Spleen (tissue), 11 donors: ENCODE results near the gene CACNA1D. TPM values are rescaled to one million over a fixed set of nuclear protein-coding genes. Genes with fewer than 3 reads are reported as not detected.

Experiments used
- DNase-seq: peaks from one replicate; pipeline ENCODE4 v3.0.0-alpha.2; 2020
- H3K27ac ChIP-seq, 8 donors: fragments of 200-600 bp; sonication (generic) in 7 of 8; 1 replicate in 4 of 8; 2 replicates in 4 of 8; pipeline versions ENCODE4 v1.5.0 to v1.8.0; 2016 to 2021; ENCODE audit warnings: inconsistent platforms in 4 of 8, mild to moderate bottlenecking in 4 of 8, moderate library complexity in 1 of 8
- H3K27me3 ChIP-seq, 7 donors: fragments of 200-600 bp; sonication (generic) in 6 of 7; replicated peaks in 1 of 7; 1 replicate in 4 of 7; 2 replicates in 3 of 7; pipeline versions ENCODE4 v1.5.0 to v1.8.0; 2016 to 2021; ENCODE audit warnings: inconsistent platforms in 3 of 7, mild to moderate bottlenecking in 1 of 7
- H3K36me3 ChIP-seq, 6 donors: fragments of 200-600 bp; sonication (generic) in 5 of 6; 1 replicate in 4 of 6; 2 replicates in 2 of 6; pipeline versions ENCODE4 v1.5.0 to v1.8.0; 2016 to 2021; ENCODE audit warnings: inconsistent platforms in 2 of 6
- H3K4me1 ChIP-seq, 6 donors: fragments of 200-600 bp; sonication (generic) in 5 of 6; 1 replicate in 3 of 6; 2 replicates in 3 of 6; pipeline versions ENCODE4 v1.5.0 to v1.8.0; 2016 to 2021; ENCODE audit warnings: inconsistent platforms in 3 of 6
- H3K4me3 ChIP-seq, 8 donors: fragments of 200-600 bp; sonication (generic) in 7 of 8; 1 replicate in 4 of 8; 2 replicates in 4 of 8; pipeline versions ENCODE4 v1.5.0 to v1.8.0; 2016 to 2021; ENCODE audit warnings: inconsistent platforms in 4 of 8, mild to moderate bottlenecking in 4 of 8, moderate library complexity in 2 of 8
- H3K9me3 ChIP-seq, 8 donors: fragments of 200-600 bp; sonication (generic) in 7 of 8; 1 replicate in 4 of 8; 2 replicates in 4 of 8; pipeline versions ENCODE4 v1.5.0 to v1.8.0; 2016 to 2021; ENCODE audit warnings: inconsistent platforms in 4 of 8
- POLR2A ChIP-seq, 3 donors: fragments of 450-650 bp; IDR thresholded peaks; one replicate each; pipeline ENCODE4 v1.5.1; 2017; ENCODE audit warnings: antibody characterized with exemption in 3 of 3, mild to moderate bottlenecking in 1 of 3
- POLR2AphosphoS5 ChIP-seq, 3 donors: sonication (generic); formaldehyde crosslinking; IDR thresholded peaks; one replicate each; pipeline ENCODE4 v1.5.1; 2017; ENCODE audit warnings: antibody characterized with exemption in 3 of 3
- WGBS, 5 donors: extraction: QIAGEN DNeasy Blood & Tissue Kit in 3 of 5; methylation state at CpG; one replicate each; pipeline versions ENCODE4 v1.1.5 to v1.1.7; 2013 to 2018; 5-methylcytosine and 5-hydroxymethylcytosine counted together
- intact Hi-C: fragments of 100-400 bp; cut with DNase I; formaldehyde crosslinking; loops from one replicate; pipeline ENCODE4 v1.15.0; 2023; ENCODE audit warnings: low total_unique reads
- polyA plus RNA-seq, 3 donors: library from polyadenylated mRNA; stranded (reverse); fragments of 200-250 nt; gene quantifications; one replicate each; pipeline ENCODE4 v1.2.1, GENCODE V29; 2013
- total RNA-seq, 7 donors: library from RNA; depleted of rRNA in 3 of 7; stranded (reverse); fragments of >200 nt in 3 of 7; fragmentation: NEBNext Ultra II Directional in 4 of 7; extraction: Animal tissue kit (Norgen Biotek cat#: 25700) in 4 of 7; gene quantifications; one replicate each; pipeline versions ENCODE4 v1.1.0 to v1.2.1, GENCODE V29; 2016 to 2021
- TF ChIP-seq, protein P1 (sequence below), 11 experiments: fragments of 200-600 bp in 7 of 11; fragments of 450-650 bp in 4 of 11; sonication (generic) in 4 of 11; IDR thresholded peaks in 8 of 11; conservative IDR thresholded peaks in 3 of 11; 1 replicate in 7 of 11; 2 replicates in 4 of 11; pipeline versions ENCODE4 v1.4.0 to v1.8.0; 2016 to 2021; ENCODE audit warnings: antibody characterized with exemption in 11 of 11, inconsistent platforms in 4 of 11, mild to moderate bottlenecking in 1 of 11
- donor health status: healthy with polysubstance abuse.
- donor health status: DM: no; HTN: no; CAD: no; lungs with moderate emphysema.
- donor health status: DM: no; HTN: no; CAD: no.
- donor health status: Bipolar disorder and iron deficiency.
- donor health status: healthy.
- donor health status: DM: no; HTN: no; CAD: no.
- donor health status: DM: yes; HTN: yes; CAD: no.

The CACNA1D gene
- total and polyA plus RNA-seq, 10 donors: 0.55 to 89.3 (median 19.1) TPM

DNA sequence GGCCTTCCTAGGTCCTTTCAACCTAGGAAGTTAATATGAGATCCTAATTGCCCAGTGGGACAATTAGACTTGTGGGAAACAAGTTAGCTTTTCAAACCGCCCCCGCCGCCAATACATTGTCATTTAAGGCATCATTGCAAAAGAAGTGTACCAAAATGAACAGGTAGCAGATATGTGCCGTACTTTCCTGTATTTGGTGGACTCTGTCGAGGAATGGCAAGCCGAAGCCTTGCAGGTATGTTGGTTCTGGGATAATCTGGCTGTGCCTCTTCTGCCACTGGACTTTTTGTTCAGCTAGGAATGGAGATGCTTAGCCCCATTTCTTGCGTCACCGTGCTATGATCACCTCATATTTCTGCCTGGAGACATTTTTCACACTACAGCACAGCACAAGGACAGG lies 157.5 kb downstream of the CACNA1D start:
- peaks cover 0 to 29% (median 20%) of the 10 kb centered on the region in 8 donors for H3K9me3 ChIP-seq
- intact Hi-C loops: no loop called here
- no peak overlapping the region for H3K4me3 ChIP-seq
- no peaks in the 10 kb centered on the region for H3K27me3 ChIP-seq
- H3K27ac ChIP-seq: no peak overlapping the region
- H3K36me3 ChIP-seq: no peaks in the 10 kb centered on the region
- H3K4me1 ChIP-seq: peaks cover 0 to 5% (median 0%) of the 10 kb centered on the region in 6 donors
- no peak for TF ChIP-seq POLR2A (IDR thresholded peaks at IDR 0.05)
- TF ChIP-seq, protein P1, sequence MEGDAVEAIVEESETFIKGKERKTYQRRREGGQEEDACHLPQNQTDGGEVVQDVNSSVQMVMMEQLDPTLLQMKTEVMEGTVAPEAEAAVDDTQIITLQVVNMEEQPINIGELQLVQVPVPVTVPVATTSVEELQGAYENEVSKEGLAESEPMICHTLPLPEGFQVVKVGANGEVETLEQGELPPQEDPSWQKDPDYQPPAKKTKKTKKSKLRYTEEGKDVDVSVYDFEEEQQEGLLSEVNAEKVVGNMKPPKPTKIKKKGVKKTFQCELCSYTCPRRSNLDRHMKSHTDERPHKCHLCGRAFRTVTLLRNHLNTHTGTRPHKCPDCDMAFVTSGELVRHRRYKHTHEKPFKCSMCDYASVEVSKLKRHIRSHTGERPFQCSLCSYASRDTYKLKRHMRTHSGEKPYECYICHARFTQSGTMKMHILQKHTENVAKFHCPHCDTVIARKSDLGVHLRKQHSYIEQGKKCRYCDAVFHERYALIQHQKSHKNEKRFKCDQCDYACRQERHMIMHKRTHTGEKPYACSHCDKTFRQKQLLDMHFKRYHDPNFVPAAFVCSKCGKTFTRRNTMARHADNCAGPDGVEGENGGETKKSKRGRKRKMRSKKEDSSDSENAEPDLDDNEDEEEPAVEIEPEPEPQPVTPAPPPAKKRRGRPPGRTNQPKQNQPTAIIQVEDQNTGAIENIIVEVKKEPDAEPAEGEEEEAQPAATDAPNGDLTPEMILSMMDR (IDR thresholded peaks at IDR 0.05 in 8 of 11, conservative IDR thresholded peaks at IDR 0.05 in 3 of 11): no peak
- no peak for TF ChIP-seq POLR2AphosphoS5 (IDR thresholded peaks at IDR 0.05)
- WGBS, 5 donors: 96 to 98% (median 96%) methylated on average over 8 of the region's 8 CpGs
- no peak for DNase-seq

- H3K4me1 ChIP-seq: peaks cover 0 to 3% (median 0%) of the 10 kb centered on the region in 6 donors
- no peaks in the 10 kb centered on the region for H3K27me3 ChIP-seq
- WGBS, 5 donors: 49 to 83% (median 76%) methylated on average over 1 of the region's 1 CpG
- H3K27ac ChIP-seq: no peak overlapping the region
- DNase-seq: no peak
- no peak overlapping the region for H3K4me3 ChIP-seq
- intact Hi-C loops: no loop called here
- TF ChIP-seq, protein P1 (IDR thresholded peaks at IDR 0.05 in 8 of 11, conservative IDR thresholded peaks at IDR 0.05 in 3 of 11): no peak
- TF ChIP-seq POLR2A (IDR thresholded peaks at IDR 0.05): no peak
- no peak for TF ChIP-seq POLR2AphosphoS5 (IDR thresholded peaks at IDR 0.05)
- H3K9me3 ChIP-seq: peaks cover 0 to 56% (median 41%) of the 10 kb centered on the region in 8 donors
- no peaks in the 10 kb centered on the region for H3K36me3 ChIP-seq
These were observed 163.2 kb downstream of the CACNA1D start for GRCh38 chr3:53657651-53658050.

GRCh38 chr3:53658613-53659193 lies 164.3 kb downstream of the CACNA1D start:
- H3K36me3 ChIP-seq: no peaks in the 10 kb centered on the region
- peaks cover 0 to 3% (median 0%) of the 10 kb centered on the region in 6 donors for H3K4me1 ChIP-seq
- TF ChIP-seq POLR2A (IDR thresholded peaks at IDR 0.05): no peak
- WGBS, 5 donors: 64 to 85% (median 73%) methylated on average over 6 of the region's 6 CpGs
- peaks cover 0 to 5% (median 0%) of the 10 kb centered on the region in 7 donors for H3K27me3 ChIP-seq
- intact Hi-C loops: no loop called here
- peaks cover 0 to 56% (median 37%) of the 10 kb centered on the region in 8 donors for H3K9me3 ChIP-seq
- DNase-seq: no peak
- H3K4me3 ChIP-seq: no peak overlapping the region
- H3K27ac ChIP-seq: no peak overlapping the region

DNA sequence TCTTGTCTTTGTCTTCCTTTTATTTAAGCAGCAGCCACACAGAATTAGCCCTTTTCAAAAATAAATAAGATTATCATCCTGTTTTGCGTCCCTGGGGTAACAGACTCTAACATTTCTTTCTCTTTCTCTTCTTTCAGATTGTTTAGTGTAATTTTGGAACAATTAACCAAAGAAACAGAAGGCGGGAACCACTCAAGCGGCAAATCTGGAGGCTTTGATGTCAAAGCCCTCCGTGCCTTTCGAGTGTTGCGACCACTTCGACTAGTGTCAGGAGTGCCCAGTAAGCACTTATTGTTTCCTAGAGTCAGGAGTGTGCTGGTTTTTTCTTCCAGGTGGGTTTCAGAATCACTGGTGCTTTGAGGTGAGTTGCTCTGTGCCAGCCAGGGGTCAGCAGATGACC lies 165.6 kb downstream of the CACNA1D start:
- H3K36me3 ChIP-seq: no peaks in the 10 kb centered on the region
- intact Hi-C loops: no loop called here
- H3K27me3 ChIP-seq: peaks cover 0 to 5% (median 0%) of the 10 kb centered on the region in 7 donors
- TF ChIP-seq, protein P1 (IDR thresholded peaks at IDR 0.05 in 8 of 11, conservative IDR thresholded peaks at IDR 0.05 in 3 of 11): no peak
- TF ChIP-seq POLR2A (IDR thresholded peaks at IDR 0.05) (no peak), POLR2AphosphoS5 (IDR thresholded peaks at IDR 0.05) (no peak)
- no peak overlapping the region for H3K4me3 ChIP-seq
- 55 to 88% (median 87%) methylated on average over 7 of the region's 7 CpGs for WGBS, 5 donors
- no peak for DNase-seq
- peaks cover 0 to 3% (median 0%) of the 10 kb centered on the region in 6 donors for H3K4me1 ChIP-seq
- H3K27ac ChIP-seq: no peak overlapping the region
- H3K9me3 ChIP-seq: peaks cover 0 to 51% (median 28%) of the 10 kb centered on the region in 8 donors
